ENCODE data around the gene PNMA8A. TPM values are rescaled to one million over a fixed set of nuclear protein-coding genes. Genes with fewer than 3 reads are reported as not detected.
"Not testable (repeated sequence)": the region's sequence is repeated elsewhere in the genome, so short reads cannot be mapped to it uniquely, and the experiment has no call there.

Gene PNMA8A
- total RNA-seq, 1 donor from 2014 or later, result 11.8 TPM

- no peak for TF ChIP-seq CTCF (IDR thresholded peaks at IDR 0.05; ENCODE audit: insufficient read depth, low read length, poor library complexity, severe bottlenecking)
- no peak for DNase-seq (ENCODE audit: low read depth)
- no peaks in the 10 kb centered on the region for H3K27me3 ChIP-seq (ENCODE audit: control insufficient read depth, insufficient read depth, low read length)
- no peaks in the 10 kb centered on the region for H3K36me3 ChIP-seq (ENCODE audit: control insufficient read depth, insufficient read depth, low read length)
- H3K4me3 ChIP-seq (ENCODE audit: low read depth, low read length), result no peak overlapping the region
Observed at GRCh38 chr19:46502891-46503290, 31.5 kb upstream of the PNMA8A start.

GRCh38 chr19:46499692-46500091, 28.3 kb upstream of the PNMA8A start:
- Histone ChIP-seq H3K36me3 (ENCODE audit: control insufficient read depth, insufficient read depth, low read length) (no peaks in the 10 kb centered on the region), H3K4me3 (ENCODE audit: low read depth, low read length) (no peak overlapping the region), H3K27me3 (ENCODE audit: control insufficient read depth, insufficient read depth, low read length) (peaks cover 5% of the 10 kb centered on the region)
- TF ChIP-seq CTCF (IDR thresholded peaks at IDR 0.05; ENCODE audit: insufficient read depth, low read length, poor library complexity, severe bottlenecking), result no peak
- no peak for DNase-seq (ENCODE audit: low read depth)

GRCh38 chr19:46497773-46498172, 26.4 kb upstream of the PNMA8A start:
- Histone ChIP-seq H3K4me3 (ENCODE audit: low read depth, low read length) (no peak overlapping the region), H3K27me3 (ENCODE audit: control insufficient read depth, insufficient read depth, low read length) (peaks cover 19% of the 10 kb centered on the region), H3K36me3 (ENCODE audit: control insufficient read depth, insufficient read depth, low read length) (no peaks in the 10 kb centered on the region)
- DNase-seq (ENCODE audit: low read depth), result no peak
- TF ChIP-seq CTCF (IDR thresholded peaks at IDR 0.05; ENCODE audit: insufficient read depth, low read length, poor library complexity, severe bottlenecking), result no peak

- not testable (repeated sequence) for H3K4me3 ChIP-seq (ENCODE audit: low read depth, low read length); DNase-seq (ENCODE audit: low read depth); H3K36me3 ChIP-seq (ENCODE audit: control insufficient read depth, insufficient read depth, low read length)
- peaks cover 23% of the 10 kb centered on the region for H3K27me3 ChIP-seq (ENCODE audit: control insufficient read depth, insufficient read depth, low read length)
Observed at GRCh38 chr19:46496886-46497285, 25.5 kb upstream of the PNMA8A start.

GRCh38 chr19:46496304-46496703, 24.9 kb upstream of the PNMA8A start:
- Histone ChIP-seq H3K27me3 (ENCODE audit: control insufficient read depth, insufficient read depth, low read length) (peaks cover 23% of the 10 kb centered on the region), H3K36me3 (ENCODE audit: control insufficient read depth, insufficient read depth, low read length) (no peaks in the 10 kb centered on the region), H3K4me3 (ENCODE audit: low read depth, low read length) (no peak overlapping the region)
- TF ChIP-seq CTCF (IDR thresholded peaks at IDR 0.05; ENCODE audit: insufficient read depth, low read length, poor library complexity, severe bottlenecking), result no peak
- DNase-seq (ENCODE audit: low read depth), result no peak

GRCh38 chr19:46495786-46496099, 24.4 kb upstream of the PNMA8A start, which contains the start of gene PNMA8B:
Gene PNMA8B, minus strand, starts transcription at chr19:46495867. Its CDS starts 402 bp downstream, at chr19:46495465.
- no peaks in the 10 kb centered on the region for H3K36me3 ChIP-seq (ENCODE audit: control insufficient read depth, insufficient read depth, low read length)
- DNase-seq (ENCODE audit: low read depth), result no peak
- TF ChIP-seq CTCF (IDR thresholded peaks at IDR 0.05; ENCODE audit: insufficient read depth, low read length, poor library complexity, severe bottlenecking), result no peak
- H3K4me3 ChIP-seq (ENCODE audit: low read depth, low read length), result peak within 1 kb of the TSS; percentile 32
- peaks cover 23% of the 10 kb centered on the region for H3K27me3 ChIP-seq (ENCODE audit: control insufficient read depth, insufficient read depth, low read length)
